GM18526 (cell line): ENCODE measurements around the gene CHN1.

Source experiments
- POLR2A ChIP-seq: IDR thresholded peaks from 3 replicates; pipeline ENCODE4 v1.6.1; 2011; ENCODE audit not compliant: insufficient read length; ENCODE audit errors: extremely low read depth

The CHN1 gene

DNA sequence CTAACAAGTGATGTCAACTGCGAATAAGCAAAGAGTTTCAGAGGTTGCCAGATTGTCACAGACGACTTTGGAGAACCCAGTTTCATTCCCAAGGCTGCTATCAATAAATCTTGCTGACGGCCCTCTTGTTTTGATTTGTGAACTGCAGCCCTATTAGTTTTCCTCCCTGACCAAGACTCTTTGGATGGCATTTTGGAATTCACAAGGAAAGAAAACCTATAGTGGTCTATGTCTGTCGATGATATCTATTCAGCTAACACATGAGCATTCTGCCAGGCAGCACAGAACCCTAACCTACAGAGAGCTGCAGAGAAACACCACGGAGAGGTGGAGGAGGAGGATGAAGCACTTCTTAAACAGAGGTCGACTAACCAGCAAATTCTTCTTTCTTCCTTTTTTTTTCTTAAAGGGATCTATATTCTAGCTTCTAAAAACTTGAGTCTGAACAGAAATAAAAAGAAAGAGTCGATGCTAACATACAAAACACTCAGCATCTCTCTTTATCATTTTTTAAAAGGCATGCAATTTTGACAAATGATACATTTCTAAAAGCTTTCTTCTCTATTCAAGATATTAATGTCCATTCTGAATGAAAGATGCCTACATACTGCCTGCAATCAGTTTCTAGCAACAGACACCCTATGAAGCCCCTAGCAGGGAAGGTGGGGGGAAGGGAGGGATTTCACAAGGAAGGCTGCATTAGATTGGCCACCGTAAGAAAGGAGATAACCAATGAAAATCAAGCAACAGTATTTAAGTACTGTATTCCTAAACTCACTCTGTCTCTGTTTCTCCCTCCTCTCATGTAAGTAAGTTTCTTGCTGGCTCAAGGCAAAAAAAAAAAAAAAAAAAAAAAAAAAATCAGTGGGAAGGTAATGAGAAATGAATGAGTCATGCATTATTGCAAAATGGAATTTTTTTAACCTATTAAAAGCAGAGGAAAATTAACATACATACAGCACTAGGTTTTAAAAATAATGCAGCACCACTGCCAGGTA is 157.9 kb downstream of the CHN1 start:
- TF ChIP-seq POLR2A: no peak

DNA sequence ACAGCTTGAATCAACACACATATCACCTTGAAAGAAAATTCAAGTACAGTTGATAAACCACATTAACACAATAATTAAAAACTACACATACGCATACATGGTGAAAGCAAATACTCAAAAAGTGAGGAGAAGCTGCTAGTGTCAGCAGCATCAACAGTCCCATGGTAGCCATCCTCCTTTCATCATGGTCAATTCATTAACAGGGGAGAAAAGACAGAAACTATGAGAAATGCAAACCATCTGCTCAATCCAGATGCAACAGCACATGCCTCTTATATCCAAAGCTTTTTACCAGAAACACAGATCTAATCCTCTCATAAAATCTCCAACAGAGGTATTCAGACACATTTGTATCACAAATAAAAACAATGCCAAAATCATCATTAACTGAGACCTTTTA is 159.0 kb downstream of the CHN1 start:
- no peak for TF ChIP-seq POLR2A

DNA sequence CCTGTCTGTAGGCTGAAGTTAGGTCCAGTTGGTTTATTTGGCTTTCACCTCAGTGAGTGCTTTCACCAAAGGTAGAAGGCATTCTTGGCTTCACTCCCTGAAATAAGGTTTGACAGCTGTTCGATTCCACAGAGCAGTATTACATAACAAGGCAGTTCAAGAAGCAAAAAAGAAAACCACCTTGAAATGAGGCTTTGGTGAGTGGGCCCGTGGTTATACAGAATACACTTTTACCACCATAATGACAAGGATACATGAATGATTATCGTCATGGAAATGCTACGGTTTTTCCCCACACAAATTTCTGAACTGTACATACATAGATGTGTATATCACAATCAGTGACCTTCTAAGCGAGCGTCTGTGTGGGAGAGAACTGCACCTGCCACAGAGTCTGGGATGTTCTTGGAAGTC is 160.9 kb downstream of the CHN1 start:
- TF ChIP-seq POLR2A: no peak

DNA sequence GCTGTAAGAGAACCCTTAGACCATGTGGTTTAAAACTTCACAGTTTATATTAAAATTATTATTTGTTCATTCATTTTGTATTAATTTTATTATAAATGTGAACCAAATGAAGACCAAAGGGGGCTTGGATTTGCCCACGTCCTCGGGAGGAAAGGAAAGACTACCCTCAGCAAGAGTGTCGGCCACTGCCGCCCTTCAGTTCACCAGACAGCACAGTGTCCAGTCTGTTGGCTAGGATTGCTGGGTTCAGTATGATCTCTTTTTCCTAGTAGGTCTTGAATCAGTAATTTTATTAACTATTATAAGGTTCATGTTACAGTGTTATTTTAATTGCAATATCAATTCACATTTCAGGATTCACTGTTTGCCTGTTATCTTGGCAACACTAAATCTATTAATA is 162.7 kb downstream of the CHN1 start:
- no peak for TF ChIP-seq POLR2A

DNA sequence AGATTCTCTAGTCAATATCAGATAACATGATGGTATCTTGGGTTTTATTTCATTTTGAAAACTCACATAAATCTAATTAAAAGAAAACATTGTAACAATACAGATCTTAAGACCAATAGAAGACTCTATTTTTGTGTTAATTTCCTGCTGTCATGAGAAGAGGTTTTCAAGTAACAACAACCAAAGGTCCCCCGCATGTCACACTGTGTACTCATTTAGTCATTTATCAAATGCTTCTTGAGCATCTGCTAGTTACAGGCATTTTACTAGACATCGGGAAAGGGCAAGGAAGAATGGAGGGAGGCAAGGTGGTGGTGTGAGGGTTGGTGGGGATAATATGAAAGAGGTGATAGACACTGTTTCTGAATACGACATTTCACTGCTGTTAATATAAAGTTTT is 163.2 kb downstream of the CHN1 start:
- TF ChIP-seq POLR2A: no peak

DNA sequence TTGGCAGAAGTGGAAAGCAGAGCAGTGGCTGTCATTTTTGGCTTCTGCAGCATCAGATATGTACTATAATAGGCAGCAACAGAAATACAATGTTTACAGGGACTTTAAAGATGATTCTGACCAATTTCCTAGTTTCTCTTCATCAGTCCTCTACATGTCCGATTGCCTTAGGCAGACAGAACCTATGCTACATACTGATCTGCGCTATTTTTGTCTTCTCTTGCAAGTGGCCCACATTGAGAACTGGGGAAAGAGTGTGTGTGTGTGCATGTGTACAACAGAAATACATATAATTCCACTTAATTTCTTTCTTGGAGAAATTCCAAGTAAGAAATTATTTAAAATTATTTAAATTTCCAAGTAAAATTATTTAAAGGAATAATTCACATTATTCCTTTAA is 163.8 kb downstream of the CHN1 start:
- no peak for TF ChIP-seq POLR2A

DNA sequence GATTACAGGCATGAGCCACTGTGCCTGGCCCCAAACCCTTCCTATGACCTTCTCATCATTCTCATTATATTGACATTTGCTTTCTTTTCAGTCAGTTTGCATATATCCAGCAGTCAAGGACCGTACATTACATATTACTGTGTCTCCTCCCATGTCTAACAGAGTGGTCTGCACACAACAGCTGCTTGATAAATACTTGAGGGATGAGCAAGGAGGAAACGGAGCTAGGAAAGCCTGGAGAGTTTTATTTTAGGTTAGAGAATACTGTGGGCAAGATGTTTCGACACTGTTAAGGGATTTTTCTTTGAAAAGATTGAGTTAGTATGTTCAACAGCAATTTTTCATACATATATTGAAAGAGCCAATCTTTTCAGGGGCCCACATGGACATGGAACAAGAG is 164.7 kb downstream of the CHN1 start:
- no peak for TF ChIP-seq POLR2A

DNA sequence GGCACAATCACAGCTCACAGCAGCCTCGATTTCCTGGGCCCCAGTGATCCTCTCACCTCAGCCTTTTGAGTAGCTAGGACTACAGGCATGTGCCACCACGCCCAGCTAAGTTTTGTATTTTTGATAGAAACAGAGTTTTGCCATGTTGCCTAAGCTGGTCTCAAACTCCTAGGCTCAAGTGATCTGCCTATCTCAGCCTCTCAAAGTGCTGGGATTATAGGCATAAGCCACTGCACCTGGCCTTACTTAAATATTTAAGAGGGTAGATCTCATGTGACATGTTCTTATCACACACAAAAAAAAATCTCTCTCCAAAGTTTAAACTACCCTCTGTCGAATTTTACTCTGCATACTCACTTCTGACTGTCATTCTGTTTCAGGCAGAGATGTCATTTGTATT is 165.5 kb downstream of the CHN1 start:
- no peak for TF ChIP-seq POLR2A

DNA sequence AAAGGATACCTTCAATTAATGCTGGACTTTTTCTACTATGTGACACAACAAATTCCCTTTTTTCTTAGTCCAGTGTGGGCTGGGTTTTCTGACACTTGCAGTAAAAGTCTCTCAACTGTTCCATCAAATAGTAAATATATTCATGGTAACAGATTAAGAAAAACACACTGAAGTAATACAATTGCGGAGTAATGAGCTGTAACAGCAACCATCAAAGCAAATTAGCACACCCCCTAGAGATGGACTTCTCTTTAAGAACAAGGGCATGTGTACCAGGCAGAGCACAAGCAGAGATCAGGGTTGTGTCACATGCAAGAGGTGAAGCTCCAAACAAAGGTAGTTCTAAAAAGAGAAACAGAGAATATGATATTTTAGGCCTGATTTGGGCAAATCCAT is 168.2 kb downstream of the CHN1 start:
- TF ChIP-seq POLR2A: no peak

DNA sequence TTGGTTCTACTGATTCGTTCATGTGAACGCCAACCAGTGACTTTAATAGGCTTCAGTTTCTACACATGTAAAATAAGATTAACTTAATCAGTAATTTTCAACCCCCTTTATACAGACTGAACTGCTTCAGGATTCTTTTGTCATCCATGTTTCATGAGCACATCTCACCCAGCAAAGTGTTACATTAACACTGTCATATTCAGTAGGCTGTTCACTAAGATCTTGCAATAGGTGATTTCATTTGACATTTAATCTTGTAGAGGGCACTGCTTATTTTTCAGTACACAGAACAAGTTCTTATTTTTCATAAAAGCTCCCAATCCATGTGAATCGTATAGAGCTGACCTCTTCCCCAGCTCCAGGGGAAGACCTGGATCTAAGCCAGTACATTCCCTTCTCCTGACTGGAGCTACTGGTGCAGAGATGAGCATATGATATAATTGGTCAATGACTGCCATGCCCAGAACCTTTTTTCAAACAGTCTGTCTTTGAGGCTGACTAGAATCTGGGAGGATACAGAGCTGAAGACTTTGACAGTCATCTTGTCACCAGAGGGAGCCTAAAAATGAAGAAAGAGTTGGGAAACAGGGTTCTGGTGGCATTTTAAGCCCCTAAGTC is 168.7 kb downstream of the CHN1 start:
- no peak for TF ChIP-seq POLR2A

DNA sequence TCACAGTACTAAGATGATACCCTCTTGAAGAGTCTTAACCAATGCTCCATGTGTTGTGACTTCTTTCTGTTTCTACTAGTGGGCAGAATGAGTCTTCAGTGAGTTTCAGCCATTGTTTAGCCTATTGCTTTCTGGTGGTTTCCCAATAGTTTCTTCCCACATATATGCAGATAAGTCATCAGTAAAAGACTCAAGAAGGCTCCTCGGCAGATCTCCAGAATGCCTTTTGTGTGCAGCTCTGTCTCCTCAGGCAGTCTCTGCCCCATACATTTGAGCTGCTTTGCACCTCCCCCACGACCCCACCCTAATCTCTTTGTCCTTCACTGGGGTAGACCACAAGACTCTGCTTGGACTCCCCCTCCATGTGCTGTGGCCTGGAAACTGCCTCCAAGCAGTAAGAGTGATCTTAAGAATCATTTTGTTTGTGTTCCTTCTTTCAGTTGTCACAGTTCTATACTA is 169.4 kb downstream of the CHN1 start:
- no peak for TF ChIP-seq POLR2A

DNA sequence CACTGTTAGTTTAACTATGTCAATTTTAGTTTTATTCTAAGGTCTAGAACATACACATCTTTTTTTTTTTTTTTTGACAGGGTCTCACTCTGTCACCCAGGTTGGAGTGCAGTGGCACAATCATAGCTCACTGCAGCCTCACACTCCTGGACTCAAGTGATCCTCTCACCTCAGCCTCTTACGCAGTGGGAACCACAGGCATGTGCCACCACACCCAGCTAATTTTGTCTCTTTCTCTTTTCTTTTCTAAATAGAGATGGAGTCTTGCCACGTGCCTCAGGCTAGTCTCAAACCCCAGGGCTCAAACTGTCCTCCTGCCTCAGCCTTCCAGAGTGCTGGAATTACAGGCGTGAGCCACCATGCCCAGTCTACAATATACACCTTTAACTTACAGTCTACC is 171.4 kb downstream of the CHN1 start:
- TF ChIP-seq POLR2A: no peak

DNA sequence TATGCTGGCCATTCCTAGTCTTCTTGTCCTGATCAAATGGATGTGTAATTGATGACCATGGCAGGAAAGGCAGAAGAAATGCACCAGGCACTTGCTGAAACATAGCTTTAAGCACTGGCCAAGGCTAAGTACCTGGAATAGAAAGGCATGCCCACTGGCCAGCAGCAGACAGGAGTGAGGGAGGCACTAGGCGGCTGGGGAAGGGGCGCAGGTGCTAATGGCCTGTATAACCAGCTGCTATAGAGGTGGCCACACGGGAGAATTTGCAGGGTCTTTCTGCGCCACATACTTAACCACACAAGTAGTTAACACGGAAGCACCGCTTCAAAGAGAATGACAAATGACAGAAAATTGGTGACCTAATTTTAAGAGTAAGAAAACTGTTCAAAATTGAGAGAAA is 174.6 kb downstream of the CHN1 start:
- TF ChIP-seq POLR2A: no peak

DNA sequence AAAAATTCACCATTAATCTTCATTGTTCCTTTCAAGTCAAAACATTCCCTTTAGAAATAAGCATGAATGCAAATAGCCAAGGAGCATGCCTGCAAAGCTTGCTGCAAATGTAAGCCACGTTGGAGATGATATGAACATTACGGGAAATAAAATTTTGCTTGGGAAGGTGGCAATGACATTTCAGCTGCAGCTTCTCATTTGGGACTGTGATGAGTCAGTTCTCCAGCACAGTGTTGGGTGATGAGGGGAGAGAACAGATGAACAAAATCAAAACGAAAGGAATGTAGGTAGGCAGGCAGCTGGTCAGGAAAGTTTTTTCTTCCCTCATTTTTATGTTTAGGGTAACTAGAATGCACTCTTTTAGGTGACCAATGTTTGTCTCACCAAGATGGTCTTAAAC is 175.6 kb downstream of the CHN1 start:
- no peak for TF ChIP-seq POLR2A

DNA sequence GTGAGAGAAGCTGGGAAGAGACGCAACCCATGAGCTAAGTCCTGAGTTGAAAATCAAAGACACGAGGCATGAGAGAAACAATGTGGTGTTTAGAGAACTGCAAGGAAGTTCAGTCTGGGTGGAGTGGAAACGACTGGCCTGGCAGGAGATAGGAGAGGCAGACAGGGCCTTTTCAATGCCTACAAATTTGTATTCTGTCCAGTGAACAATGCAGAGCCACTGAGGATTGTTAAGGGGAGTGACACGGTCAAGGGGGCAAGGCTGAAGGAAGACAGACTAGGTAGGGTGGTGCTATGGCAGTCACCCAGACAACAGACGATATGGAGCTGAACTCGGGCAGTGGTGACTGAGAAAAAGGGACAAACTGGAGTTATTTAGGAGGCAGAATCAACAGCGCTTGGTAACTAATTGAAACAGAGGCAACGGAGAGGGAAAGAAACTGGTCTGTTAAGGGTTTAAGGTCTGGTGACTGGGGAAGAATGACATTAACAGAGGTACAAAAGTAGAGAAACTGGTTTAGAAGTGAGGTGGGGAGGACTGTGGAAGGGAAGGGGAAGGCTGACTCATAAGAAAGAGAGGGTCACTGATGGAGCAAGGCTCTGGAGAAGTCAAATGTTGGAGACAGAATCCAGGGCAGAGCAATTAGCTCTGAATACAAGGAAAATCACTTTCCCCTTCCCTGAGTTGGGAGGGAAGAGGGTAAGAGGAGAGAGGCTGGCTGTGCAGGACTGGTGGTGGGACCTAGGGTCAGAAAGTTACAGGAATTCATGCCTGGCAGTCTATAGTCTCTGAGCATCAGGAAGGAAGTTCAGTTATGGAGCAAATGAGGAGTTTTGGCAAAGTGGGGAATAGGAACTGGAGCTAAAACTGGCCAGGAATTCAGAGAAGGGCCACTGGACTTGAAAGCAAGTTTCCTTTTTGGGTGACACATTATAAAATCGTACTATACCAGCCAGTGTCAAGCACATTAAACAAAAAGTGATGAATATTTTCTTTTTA is 177.5 kb downstream of the CHN1 start:
- TF ChIP-seq POLR2A: no peak
